NT2/D1 (cell line): ENCODE data around the gene PATL1.
"Not testable (repeated sequence)": the region's sequence is repeated elsewhere in the genome, so short reads cannot be mapped to it uniquely, and the experiment has no call there.

Source experiments
- DNase-seq: peaks from one replicate; pipeline ENCODE4 v3.0.0-alpha.2; 2011; ENCODE audit warnings: low read depth, low spot score
- H3K27me3 ChIP-seq: 2 replicates; pipeline ENCODE4 v1.6.0; 2011; ENCODE audit warnings: mild to moderate bottlenecking; ENCODE audit not compliant: insufficient read length, insufficient read depth
- H3K36me3 ChIP-seq: 2 replicates; pipeline ENCODE4 v1.6.1; 2011; ENCODE audit warnings: mild to moderate bottlenecking, low read length, mixed read lengths; ENCODE audit not compliant: insufficient read depth, insufficient read length
- H3K4me1 ChIP-seq: 2 replicates; pipeline ENCODE4 v1.5.1; 2011; ENCODE audit not compliant: insufficient read depth, insufficient read length
- H3K4me3 ChIP-seq: 2 replicates; pipeline ENCODE4 v1.5.1; 2011; ENCODE audit warnings: low read depth; ENCODE audit not compliant: insufficient read length
- H3K9ac ChIP-seq: 2 replicates; pipeline ENCODE4 v1.6.0; 2011; ENCODE audit warnings: low read depth; ENCODE audit not compliant: insufficient read length
- H3K9me3 ChIP-seq: 2 replicates; pipeline ENCODE4 v1.5.1; 2011; ENCODE audit warnings: mild to moderate bottlenecking, low read length; ENCODE audit not compliant: insufficient read depth
- SUZ12 ChIP-seq: IDR thresholded peaks from 2 replicates; pipeline ENCODE4 v1.6.1; 2011; ENCODE audit not compliant: insufficient read length, insufficient read depth; ENCODE audit errors: extremely low read depth
- YY1 ChIP-seq: IDR thresholded peaks from 2 replicates; pipeline ENCODE4 v1.6.1; 2011; ENCODE audit not compliant: insufficient read length, insufficient read depth
- ZNF274 ChIP-seq: IDR thresholded peaks from 2 replicates; pipeline ENCODE4 v1.6.1; 2011; ENCODE audit warnings: mild to moderate bottlenecking, low read depth, low read length

The PATL1 gene

GRCh38 chr11:59706518-59707285, 37.9 kb upstream of the PATL1 start:
- H3K9me3 ChIP-seq = no peaks in the 10 kb centered on the region
- DNase-seq = no peak
- no peak for TF ChIP-seq YY1
- TF ChIP-seq ZNF274 = no peak
- no peak for TF ChIP-seq SUZ12
- H3K9ac ChIP-seq = no peak overlapping the region
- H3K4me1 ChIP-seq = no peaks in the 10 kb centered on the region
- H3K27me3 ChIP-seq = no peaks in the 10 kb centered on the region
- H3K4me3 ChIP-seq = no peak overlapping the region
- H3K36me3 ChIP-seq = no peaks in the 10 kb centered on the region

GRCh38 chr11:59705294-59705693, 36.5 kb upstream of the PATL1 start:
- Histone ChIP-seq H3K9ac (no peak overlapping the region), H3K27me3 (no peaks in the 10 kb centered on the region), H3K4me1 (no peaks in the 10 kb centered on the region), H3K4me3 (no peak overlapping the region), H3K9me3 (no peaks in the 10 kb centered on the region), H3K36me3 (no peaks in the 10 kb centered on the region)
- DNase-seq = no peak
- TF ChIP-seq SUZ12 (no peak), YY1 (no peak), ZNF274 (no peak)

- H3K36me3 ChIP-seq, H3K9ac ChIP-seq, DNase-seq: not testable (repeated sequence)
These were observed 34.7 kb upstream of the PATL1 start for GRCh38 chr11:59703515-59703914.

GRCh38 chr11:59700157-59700556, 31.3 kb upstream of the PATL1 start:
- not testable (repeated sequence) for H3K27me3 ChIP-seq, H3K4me3 ChIP-seq, H3K9ac ChIP-seq, H3K4me1 ChIP-seq, H3K9me3 ChIP-seq, H3K36me3 ChIP-seq, DNase-seq

More at GRCh38 chr11:59703515-59703914, 34.7 kb upstream of the PATL1 start:
- H3K9me3 ChIP-seq, H3K4me3 ChIP-seq, H3K27me3 ChIP-seq, H3K4me1 ChIP-seq: not testable (repeated sequence)

GRCh38 chr11:59698506-59698905, 29.7 kb upstream of the PATL1 start:
- H3K9ac ChIP-seq = no peak overlapping the region

GRCh38 chr11:59692915-59693314, 24.1 kb upstream of the PATL1 start:
- DNase-seq = no peak
- Histone ChIP-seq H3K9me3 (peaks cover 13% of the 10 kb centered on the region), H3K4me1 (no peaks in the 10 kb centered on the region), H3K27me3 (no peaks in the 10 kb centered on the region), H3K36me3 (no peaks in the 10 kb centered on the region), H3K4me3 (no peak overlapping the region), H3K9ac (no peak overlapping the region)
- no peak for TF ChIP-seq YY1
- TF ChIP-seq ZNF274 = no peak
- no peak for TF ChIP-seq SUZ12

More at GRCh38 chr11:59698506-59698905, 29.7 kb upstream of the PATL1 start:
- Histone ChIP-seq H3K27me3 (no peaks in the 10 kb centered on the region), H3K36me3 (no peaks in the 10 kb centered on the region), H3K9me3 (peaks cover 3% of the 10 kb centered on the region), H3K4me1 (no peaks in the 10 kb centered on the region), H3K4me3 (no peak overlapping the region)
- no peak for DNase-seq
- TF ChIP-seq YY1 = no peak
- no peak for TF ChIP-seq ZNF274
- no peak for TF ChIP-seq SUZ12

- Histone ChIP-seq H3K36me3 (no peaks in the 10 kb centered on the region), H3K9me3 (peaks cover 13% of the 10 kb centered on the region), H3K27me3 (no peaks in the 10 kb centered on the region), H3K4me1 (no peaks in the 10 kb centered on the region), H3K4me3 (no peak overlapping the region), H3K9ac (no peak overlapping the region)
- no peak for TF ChIP-seq SUZ12
- no peak for TF ChIP-seq YY1
- TF ChIP-seq ZNF274 = no peak
- no peak for DNase-seq
These were observed 22.3 kb upstream of the PATL1 start for GRCh38 chr11:59691156-59691555.

- H3K36me3 ChIP-seq = no peaks in the 10 kb centered on the region
- H3K9me3 ChIP-seq = peaks cover 13% of the 10 kb centered on the region
- H3K9ac ChIP-seq = no peak overlapping the region
- TF ChIP-seq YY1 (no peak), SUZ12 (no peak), ZNF274 (no peak)
- no peak overlapping the region for H3K4me3 ChIP-seq
- no peaks in the 10 kb centered on the region for H3K27me3 ChIP-seq
- H3K4me1 ChIP-seq = no peaks in the 10 kb centered on the region
- DNase-seq = no peak
These were observed 20.2 kb upstream of the PATL1 start for GRCh38 chr11:59689015-59689414.

GRCh38 chr11:59681260-59681725, 12.5 kb upstream of the PATL1 start:
- H3K36me3 ChIP-seq, H3K4me1 ChIP-seq, H3K27me3 ChIP-seq, DNase-seq, H3K4me3 ChIP-seq, H3K9me3 ChIP-seq, H3K9ac ChIP-seq: not testable (repeated sequence)
